GM21528 (cell line): ENCODE results near the gene LCE2B.
"Not testable (repeated sequence)": the region's sequence is repeated elsewhere in the genome, so short reads cannot be mapped to it uniquely, and the experiment has no call there.

Source experiments
- ATAC-seq: cut with Tn5 transposase; IDR thresholded peaks from one replicate; pipeline ENCODE4 v1.9.1; 2021; ENCODE audit warnings: mild to moderate bottlenecking, moderate library complexity; ENCODE audit not compliant: unreplicated experiment, low FRiP score

LCE2B gene

GRCh38 chr1:152685823-152686222 lies at the start of gene LCE2B:
TSS of gene LCE2B (plus strand) at chr1:152686123. CDS start at chr1:152686844, 721 bp downstream.
- ATAC-seq = not testable (repeated sequence)

- ATAC-seq = no peak
Observed at GRCh38 chr1:152640351-152640750, 45.6 kb upstream of the LCE2B start.

- no peak for ATAC-seq
Observed at GRCh38 chr1:152643945-152644344, 42.0 kb upstream of the LCE2B start.

GRCh38 chr1:152645146-152645545 lies 40.8 kb upstream of the LCE2B start:
- no peak for ATAC-seq

GRCh38 chr1:152646656-152647055 lies 39.3 kb upstream of the LCE2B start:
- no peak for ATAC-seq

GRCh38 chr1:152654110-152654509 lies 31.8 kb upstream of the LCE2B start:
- no peak for ATAC-seq

- ATAC-seq = no peak
Observed at GRCh38 chr1:152656459-152656858, 29.5 kb upstream of the LCE2B start.

- ATAC-seq = no peak
Observed at GRCh38 chr1:152657677-152658076, 28.2 kb upstream of the LCE2B start.

- no peak for ATAC-seq
Observed at GRCh38 chr1:152658649-152659048, 27.3 kb upstream of the LCE2B start.

- ATAC-seq = no peak
Observed at GRCh38 chr1:152663098-152663497, 22.8 kb upstream of the LCE2B start, which contains the start of gene LCE2D. TSS of gene LCE2D (plus strand) at chr1:152663380. CDS start at chr1:152664106, 726 bp downstream.

- ATAC-seq = not testable (repeated sequence)
Observed at GRCh38 chr1:152666171-152666570, 19.8 kb upstream of the LCE2B start.

- no peak for ATAC-seq
Observed at GRCh38 chr1:152667648-152668047, 18.3 kb upstream of the LCE2B start.

GRCh38 chr1:152673016-152673415 lies 12.9 kb upstream of the LCE2B start:
- no peak for ATAC-seq

- ATAC-seq = not testable (repeated sequence)
Observed at GRCh38 chr1:152674983-152675382, 10.9 kb upstream of the LCE2B start, which contains the start of gene LCE2C. TSS of gene LCE2C (plus strand) at chr1:152675279. CDS start at chr1:152676016, 737 bp downstream.

GRCh38 chr1:152679459-152679858 lies 6.5 kb upstream of the LCE2B start:
- no peak for ATAC-seq

GRCh38 chr1:152681616-152682015 lies 4.3 kb upstream of the LCE2B start:
- no peak for ATAC-seq

GRCh38 chr1:152683846-152684245 lies 2.1 kb upstream of the LCE2B start:
- no peak for ATAC-seq

GRCh38 chr1:152697701-152698600 lies 12.0 kb downstream of the LCE2B start, which contains the start of gene LCE2A:
TSS of gene LCE2A (plus strand) at chr1:152698345. CDS start at chr1:152698902, 557 bp downstream.
- no peak for ATAC-seq

- no peak for ATAC-seq
Observed at GRCh38 chr1:152699746-152700145, 13.8 kb downstream of the LCE2B start.

- no peak for ATAC-seq
Observed at GRCh38 chr1:152707860-152708259, 21.9 kb downstream of the LCE2B start, which contains the start of gene LCE4A. TSS of gene LCE4A (plus strand) at chr1:152708160. CDS start at chr1:152709076, 916 bp downstream.

GRCh38 chr1:152718238-152718637 lies 32.3 kb downstream of the LCE2B start:
- ATAC-seq = no peak

- no peak for ATAC-seq
Observed at GRCh38 chr1:152725261-152725660, 39.3 kb downstream of the LCE2B start.
